Left lung (tissue), 10 donors: Measurements from ENCODE around the gene BOD1. TPM values are rescaled to one million over a fixed set of nuclear protein-coding genes. Genes with fewer than 3 reads are reported as not detected.

Experiments
- ATAC-seq: fragments of 200-7000 bp; cut with Tn5 transposase; one replicate; pipeline ENCODE4 v1.9.1; 2020; ENCODE audit warnings: moderate library complexity
- DNase-seq, 4 donors: peaks; one replicate each; pipeline ENCODE4 v3.0.0-alpha.2; 2013 to 2020
- H3K27ac ChIP-seq, 2 donors: fragments of 200-600 bp; sonication (generic) in 1 of 2; one replicate each; pipeline versions ENCODE4 v1.5.0 to v1.8.0; 2020 to 2021
- H3K27me3 ChIP-seq, 2 donors: fragments of 200-600 bp; sonication (generic) in 1 of 2; one replicate each; pipeline versions ENCODE4 v1.5.0 to v1.8.0; 2020 to 2021
- H3K36me3 ChIP-seq, 2 donors: fragments of 200-600 bp; sonication (generic) in 1 of 2; one replicate each; pipeline versions ENCODE4 v1.5.0 to v1.8.0; 2020 to 2021
- H3K4me1 ChIP-seq, 2 donors: fragments of 200-600 bp; one replicate each; pipeline ENCODE4 v1.8.0; 2021
- H3K4me3 ChIP-seq, 2 donors: fragments of 200-600 bp; sonication (generic) in 1 of 2; one replicate each; pipeline versions ENCODE4 v1.5.0 to v1.8.0; 2020 to 2021; ENCODE audit warnings: mild to moderate bottlenecking in 1 of 2
- H3K9me3 ChIP-seq, 2 donors: fragments of 200-600 bp; sonication (generic) in 1 of 2; one replicate each; pipeline versions ENCODE4 v1.5.0 to v1.8.0; 2020 to 2021
- CTCF ChIP-seq, 2 donors: fragments of 200-600 bp; sonication (generic) in 1 of 2; IDR thresholded peaks; one replicate each; pipeline versions ENCODE4 v1.5.0 to v1.8.0; 2021; ENCODE audit warnings: antibody characterized with exemption in 2 of 2
- intact Hi-C, 2 donors: fragments of 100-400 bp; cut with DNase I; formaldehyde crosslinking; loops; one replicate each; pipeline versions ENCODE4 v1.11.2 to v1.14.2; 2022
- polyA plus RNA-seq, 6 donors: library from polyadenylated mRNA; unstranded; fragments of 120-200 nt; gene quantifications; one replicate each; pipeline ENCODE4 v1.2.1, GENCODE V29; 2013; ENCODE audit not compliant: insufficient read length in 6 of 6
- total RNA-seq, 2 donors: library from RNA; stranded (reverse); fragmentation: NEBNext Ultra II Directional; extraction: Animal tissue kit (Norgen Biotek cat#: 25700); gene quantifications; one replicate each; pipeline ENCODE4 v1.2.1, GENCODE V29; 2021
- donor health status: DM: no; HTN: yes; CAD: no.
- donor health status: DM: no; HTN: no; CAD: no.

BOD1 gene
- total and polyA plus RNA-seq, 8 donors: 37.4 to 156 (median 124) TPM

DNA sequence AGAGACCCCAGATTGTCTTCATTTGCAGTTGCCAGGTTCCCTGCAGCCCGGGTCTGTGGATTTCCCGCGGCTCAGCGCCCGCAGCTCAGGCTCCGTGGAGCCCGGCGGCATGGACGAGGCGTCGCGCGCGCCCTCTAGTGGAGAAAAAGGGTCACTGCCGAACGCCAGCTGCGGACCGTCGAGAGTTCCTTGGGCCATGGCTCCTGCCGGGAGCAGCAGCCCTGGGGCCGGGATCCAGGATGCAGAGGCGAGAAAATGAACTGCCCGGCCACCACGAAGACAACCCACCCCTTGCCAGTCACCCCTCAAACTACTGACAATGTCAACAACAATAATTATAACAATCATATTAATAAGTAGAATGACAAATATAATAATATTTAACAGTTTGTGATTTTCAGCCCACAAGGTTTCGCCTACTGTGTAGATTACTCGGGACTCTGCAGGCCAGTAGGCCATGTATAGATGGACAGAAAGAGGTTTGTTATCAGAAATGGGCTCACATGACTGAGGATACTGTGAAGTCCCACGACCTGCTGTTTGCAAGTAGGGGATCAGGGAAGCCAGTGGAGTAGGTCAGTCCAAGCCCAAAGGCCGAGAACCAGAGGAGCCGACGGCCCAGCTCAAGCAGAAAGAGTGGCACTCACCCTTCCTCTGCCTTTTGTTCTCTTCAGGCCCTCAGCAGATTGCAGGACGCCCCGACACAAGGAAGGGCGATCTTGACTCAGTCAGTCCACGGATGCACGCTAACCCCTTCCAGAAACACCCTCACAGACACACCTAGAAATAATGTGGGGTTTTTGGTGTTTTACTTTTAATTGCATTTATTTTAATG, 43.1 kb downstream of the BOD1 start:
- intact Hi-C loops: loop anchor here in 1 of 2 donors (10.0 kb wide), 1 partner anchor 279 kb away; no protein-coding TSS in a partner anchor
- peak; percentile 96 to 98 for TF ChIP-seq CTCF (IDR thresholded peaks at IDR 0.05)
- no peaks in the 10 kb centered on the region for H3K36me3 ChIP-seq
- no peak overlapping the region for H3K27ac ChIP-seq
- peaks cover 0 to 18% of the 10 kb centered on the region in 2 donors for H3K27me3 ChIP-seq
- DNase-seq: peak; percentile 67 to 96 (median 76)
- peaks cover 0 to 5% of the 10 kb centered on the region in 2 donors for H3K9me3 ChIP-seq
- H3K4me1 ChIP-seq: no peaks in the 10 kb centered on the region
- H3K4me3 ChIP-seq: no peak overlapping the region
- peak; percentile 98 for ATAC-seq

GRCh38 chr5:173572431-173573125, 43.9 kb downstream of the BOD1 start:
- no peak for ATAC-seq

DNA sequence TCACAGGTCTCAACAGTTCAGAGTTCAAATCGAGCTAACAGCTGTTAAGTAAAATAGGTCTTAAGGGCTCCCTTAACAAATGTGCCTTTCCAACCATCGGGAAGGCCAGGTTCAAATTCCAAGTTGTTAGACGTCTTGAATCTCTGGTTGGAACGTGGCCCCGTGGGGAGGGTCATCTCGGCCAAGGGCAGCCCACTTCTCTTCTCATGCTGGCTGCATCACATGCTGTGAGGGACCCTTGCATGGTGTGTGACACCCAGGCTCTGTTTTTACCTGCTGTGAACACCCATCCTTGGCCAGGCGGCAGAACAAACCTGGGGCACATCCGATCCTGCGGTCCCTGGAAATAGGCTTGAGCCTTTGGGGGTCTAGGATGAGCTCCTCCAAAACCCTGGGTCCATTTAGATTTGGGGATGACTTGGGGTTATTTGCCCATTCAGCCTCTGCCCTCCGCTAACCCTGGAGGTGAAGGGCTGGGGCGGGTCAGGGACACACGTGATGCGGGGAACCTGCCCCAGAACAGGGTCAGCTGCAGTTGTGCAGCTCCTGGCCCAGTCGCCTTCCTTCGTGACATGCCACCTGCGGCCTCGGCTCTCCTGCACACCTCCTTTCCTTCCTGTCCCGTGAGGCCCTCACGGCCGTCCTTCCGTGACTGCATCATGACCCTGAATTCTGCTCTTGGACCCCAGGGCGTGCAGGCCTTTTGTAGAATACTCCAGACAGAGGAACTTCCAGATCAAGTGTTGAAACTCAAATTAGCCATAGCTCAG, 45.9 kb downstream of the BOD1 start:
- peaks cover 0 to 18% of the 10 kb centered on the region in 2 donors for H3K27me3 ChIP-seq
- TF ChIP-seq CTCF (IDR thresholded peaks at IDR 0.05): no peak
- intact Hi-C loops: loop anchor here in 1 of 2 donors (10.0 kb wide), 1 partner anchor 276 kb away; no protein-coding TSS in a partner anchor
- no peak for DNase-seq
- H3K9me3 ChIP-seq: peaks cover 0 to 10% of the 10 kb centered on the region in 2 donors
- H3K4me1 ChIP-seq: no peaks in the 10 kb centered on the region
- no peak overlapping the region for H3K27ac ChIP-seq
- no peak overlapping the region for H3K4me3 ChIP-seq
- no peak for ATAC-seq
- H3K36me3 ChIP-seq: no peaks in the 10 kb centered on the region

More at GRCh38 chr5:173572431-173573125, 43.9 kb downstream of the BOD1 start:
- no peak for DNase-seq
- Histone ChIP-seq H3K4me1 (no peaks in the 10 kb centered on the region), H3K27me3 (peaks cover 0 to 18% of the 10 kb centered on the region in 2 donors), H3K4me3 (no peak overlapping the region), H3K36me3 (no peaks in the 10 kb centered on the region), H3K27ac (no peak overlapping the region), H3K9me3 (peaks cover 0 to 10% of the 10 kb centered on the region in 2 donors)
- no peak for TF ChIP-seq CTCF (IDR thresholded peaks at IDR 0.05)
- intact Hi-C loops: loop anchor here in 1 of 2 donors (10.0 kb wide), 1 partner anchor 278 kb away; no protein-coding TSS in a partner anchor

DNA sequence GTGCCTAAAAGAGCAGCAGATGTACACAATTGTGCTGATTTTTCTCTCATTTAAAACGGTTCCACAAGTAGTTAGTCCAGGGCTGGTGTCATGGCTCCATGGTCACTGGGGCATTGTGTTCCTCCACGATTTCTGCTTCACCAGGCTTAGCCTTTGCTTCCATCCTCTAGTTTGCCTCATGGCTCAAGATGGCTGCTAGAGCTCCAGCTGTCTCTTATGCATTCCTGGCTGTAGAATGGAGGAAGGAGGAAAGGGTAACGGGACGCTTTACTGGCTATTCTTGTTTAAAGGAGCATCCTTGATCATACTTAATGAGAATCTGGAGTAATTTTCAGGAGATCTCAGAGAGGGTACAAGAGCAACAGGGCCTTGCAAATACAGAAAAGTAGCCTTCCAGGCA, 47.7 kb downstream of the BOD1 start:
- no peaks in the 10 kb centered on the region for H3K36me3 ChIP-seq
- H3K4me3 ChIP-seq: no peak overlapping the region
- no peaks in the 10 kb centered on the region for H3K4me1 ChIP-seq
- peaks cover 0 to 10% of the 10 kb centered on the region in 2 donors for H3K9me3 ChIP-seq
- DNase-seq: no peak
- TF ChIP-seq CTCF (IDR thresholded peaks at IDR 0.05): no peak
- no peak for ATAC-seq
- H3K27ac ChIP-seq: no peak overlapping the region
- intact Hi-C loops: no loop called here
- H3K27me3 ChIP-seq: peaks cover 0 to 18% of the 10 kb centered on the region in 2 donors
